ENCODE results near the gene HOXD9.

Gene HOXD9

DNA sequence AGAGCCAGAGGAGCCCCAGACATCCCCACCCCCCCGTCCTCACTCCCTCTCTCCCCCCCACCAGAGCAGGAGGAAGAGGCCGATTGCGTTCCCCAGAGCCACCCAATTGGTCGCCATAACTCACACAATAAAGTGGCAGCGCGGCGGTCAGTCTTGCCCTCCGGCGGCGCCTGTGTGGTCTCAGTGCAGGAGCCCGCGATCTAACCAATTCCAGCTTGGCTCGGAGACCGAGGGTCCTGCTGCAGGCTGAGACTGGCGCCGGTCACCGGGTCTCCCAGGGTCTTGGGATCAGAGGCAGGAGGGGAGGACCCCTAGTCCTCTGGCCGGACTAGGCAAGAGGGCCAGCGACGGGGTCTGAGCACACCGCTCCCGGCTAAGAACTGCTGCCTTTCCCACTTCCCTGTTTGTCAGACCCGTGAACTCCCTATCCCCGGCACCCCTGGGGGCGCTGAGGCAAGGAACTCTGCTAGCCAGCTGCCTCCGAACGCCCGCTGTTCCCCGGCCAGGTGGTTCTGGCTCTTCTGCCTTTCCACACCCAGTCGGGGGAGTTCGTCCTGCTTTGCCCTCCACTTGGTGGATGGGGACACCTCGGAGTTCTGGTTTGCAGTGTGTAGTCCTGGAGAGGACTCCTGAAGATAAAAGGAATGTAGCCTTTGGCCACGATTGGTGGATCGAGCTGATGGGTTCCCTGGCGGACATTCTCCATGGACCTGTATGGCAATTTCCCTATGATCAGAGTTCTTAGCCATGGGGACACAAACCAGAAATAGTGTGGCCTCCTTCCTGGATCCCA lies 24.0 kb upstream of the HOXD9 start:
- no peak for DNase-seq (ENCODE audit: low spot score)

DNA sequence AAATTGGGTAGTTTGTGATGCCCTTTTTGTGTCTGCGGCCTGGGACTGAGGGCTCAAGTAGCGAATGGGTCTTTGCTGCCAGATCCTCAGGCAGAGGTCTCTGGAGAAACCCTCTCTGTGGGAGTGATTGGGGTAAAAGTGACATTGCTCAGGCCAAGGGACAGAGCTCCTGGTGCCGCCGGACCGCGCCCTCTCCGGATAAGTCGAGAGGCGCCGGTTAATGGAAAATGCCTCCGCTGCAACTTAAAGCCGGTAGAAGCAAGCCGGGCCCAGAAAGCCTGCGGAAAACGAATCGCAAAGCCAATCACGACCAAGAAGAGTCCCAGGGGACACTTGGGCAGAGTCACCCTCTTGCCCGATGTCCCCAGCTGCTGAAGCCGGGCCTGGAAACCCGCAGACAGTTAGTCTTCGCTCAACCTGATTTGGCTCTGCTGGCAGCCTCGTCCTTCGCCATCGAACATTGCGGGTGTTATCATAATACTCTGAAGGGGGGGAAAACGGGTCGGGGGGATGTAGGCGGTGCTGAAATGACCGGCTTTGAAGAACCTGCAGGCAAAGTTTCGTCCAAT lies 23.3 kb upstream of the HOXD9 start:
- DNase-seq (ENCODE audit: low spot score): no peak

DNA sequence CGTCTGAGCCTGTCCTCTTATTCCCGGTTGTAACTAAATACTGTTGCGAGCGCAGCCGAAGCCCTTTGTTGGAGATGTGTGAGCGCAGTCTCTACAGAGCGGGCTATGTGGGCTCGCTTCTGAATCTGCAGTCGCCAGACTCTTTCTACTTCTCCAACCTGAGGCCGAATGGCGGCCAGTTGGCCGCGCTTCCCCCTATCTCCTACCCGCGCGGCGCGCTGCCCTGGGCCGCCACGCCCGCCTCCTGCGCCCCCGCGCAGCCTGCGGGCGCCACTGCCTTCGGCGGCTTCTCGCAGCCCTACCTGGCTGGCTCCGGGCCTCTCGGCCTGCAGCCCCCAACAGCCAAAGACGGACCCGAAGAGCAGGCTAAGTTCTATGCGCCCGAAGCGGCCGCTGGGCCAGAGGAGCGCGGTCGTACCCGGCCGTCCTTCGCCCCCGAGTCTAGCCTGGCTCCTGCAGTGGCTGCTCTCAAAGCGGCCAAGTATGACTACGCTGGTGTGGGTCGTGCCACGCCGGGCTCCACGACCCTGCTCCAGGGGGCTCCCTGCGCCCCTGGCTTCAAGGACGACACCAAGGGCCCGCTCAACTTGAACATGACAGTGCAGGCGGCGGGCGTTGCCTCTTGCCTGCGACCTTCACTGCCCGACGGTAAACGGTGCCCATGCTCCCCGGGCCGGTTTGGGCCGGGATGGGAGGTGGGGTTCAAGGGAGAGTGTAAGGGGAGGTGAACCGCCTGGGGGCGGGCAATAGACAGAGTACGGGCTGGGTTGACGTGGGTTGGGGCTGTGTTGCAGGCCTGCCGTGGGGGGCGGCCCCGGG lies 22.6 kb upstream of the HOXD9 start, which contains the start of gene HOXD12:
Gene HOXD12 (plus strand): TSS at position 68 of the 819 bp plus-strand sequence. CDS start 7 bp downstream, at position 75.
- no peak for DNase-seq (ENCODE audit: low spot score)

GRCh38 chr2:176100547-176101140 lies 21.9 kb upstream of the HOXD9 start:
- no peak for DNase-seq (ENCODE audit: low spot score)

DNA sequence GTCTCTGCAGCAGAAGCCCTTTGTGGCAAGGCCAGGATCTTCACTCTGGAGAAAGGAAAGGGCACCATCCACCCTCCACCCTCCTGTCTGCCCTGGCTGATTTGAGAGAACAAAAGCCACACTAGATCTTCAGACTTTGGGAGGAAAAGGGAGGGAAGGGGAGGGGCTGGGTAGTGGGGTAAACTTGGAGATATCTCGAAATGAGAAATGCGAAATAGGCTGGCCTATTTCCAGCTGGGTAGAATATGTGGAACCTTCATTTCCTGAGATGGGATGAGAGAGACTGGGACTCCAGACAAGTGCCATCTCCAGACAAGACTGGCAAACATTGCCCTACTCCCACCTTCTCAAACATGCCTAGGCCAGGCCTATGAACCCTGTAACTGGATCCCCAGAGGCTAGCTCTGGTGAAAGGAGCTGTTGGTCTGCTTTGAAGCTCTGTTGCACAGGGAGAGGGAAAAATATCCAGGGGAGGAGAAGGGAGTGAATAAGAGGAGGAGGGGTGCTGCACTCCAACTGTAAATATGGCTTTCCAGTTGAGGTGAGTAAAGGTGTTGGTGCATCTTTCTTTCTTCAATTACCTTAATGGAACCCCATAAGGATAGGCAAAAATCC lies 21.2 kb upstream of the HOXD9 start:
- DNase-seq (ENCODE audit: low spot score): no peak

GRCh38 chr2:176101842-176102241 lies 20.7 kb upstream of the HOXD9 start:
- DNase-seq (ENCODE audit: low spot score): no peak

DNA sequence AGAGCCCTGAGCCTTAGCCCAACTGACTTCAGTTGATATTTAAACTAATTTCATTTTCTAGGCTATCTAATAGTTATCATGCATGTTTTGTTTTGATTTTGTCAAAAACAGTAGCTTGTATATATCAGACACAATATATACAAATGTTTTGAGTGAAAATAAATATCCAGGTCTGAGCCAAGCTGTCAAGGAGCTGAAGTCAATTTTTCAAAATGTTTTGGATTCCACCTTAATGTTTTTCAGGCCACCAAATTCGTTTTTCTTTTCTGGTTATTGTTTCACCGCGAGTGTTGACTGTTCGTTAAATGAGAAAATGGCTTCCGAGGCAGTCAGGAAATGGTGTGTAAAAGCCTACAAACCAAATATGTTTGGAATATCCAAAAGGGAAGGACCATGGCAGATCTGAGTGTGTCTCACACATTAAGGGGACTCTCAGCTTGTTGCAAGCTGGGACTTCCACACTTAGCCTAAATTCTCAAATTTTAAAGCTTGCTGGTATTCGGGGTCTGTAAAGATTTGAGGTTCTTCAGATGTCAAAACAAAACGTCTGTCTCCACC lies 20.1 kb upstream of the HOXD9 start:
- no peak for DNase-seq (ENCODE audit: low spot score)

DNA sequence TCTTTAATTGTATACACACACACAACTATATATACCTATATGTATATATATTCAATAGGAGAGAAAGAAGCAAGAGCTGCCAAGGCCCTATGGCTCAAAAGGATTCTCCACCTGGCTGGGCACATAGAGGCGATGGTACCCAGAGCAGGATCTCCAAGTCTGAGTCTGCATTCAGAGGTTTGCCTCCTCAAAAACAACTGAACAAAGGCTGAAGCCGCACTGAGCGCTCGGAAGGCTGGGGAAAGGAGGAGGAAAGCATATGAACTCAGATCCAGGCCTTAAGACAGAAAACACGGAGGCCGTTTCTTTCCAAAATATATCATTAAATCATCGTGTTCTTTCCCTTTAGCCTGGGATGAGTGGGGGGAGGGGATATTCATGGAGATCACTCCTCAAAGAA lies 19.3 kb upstream of the HOXD9 start:
- DNase-seq (ENCODE audit: low spot score): no peak

- DNase-seq (ENCODE audit: low spot score): no peak
Observed at GRCh38 chr2:176103742-176104315, 18.7 kb upstream of the HOXD9 start.

DNA sequence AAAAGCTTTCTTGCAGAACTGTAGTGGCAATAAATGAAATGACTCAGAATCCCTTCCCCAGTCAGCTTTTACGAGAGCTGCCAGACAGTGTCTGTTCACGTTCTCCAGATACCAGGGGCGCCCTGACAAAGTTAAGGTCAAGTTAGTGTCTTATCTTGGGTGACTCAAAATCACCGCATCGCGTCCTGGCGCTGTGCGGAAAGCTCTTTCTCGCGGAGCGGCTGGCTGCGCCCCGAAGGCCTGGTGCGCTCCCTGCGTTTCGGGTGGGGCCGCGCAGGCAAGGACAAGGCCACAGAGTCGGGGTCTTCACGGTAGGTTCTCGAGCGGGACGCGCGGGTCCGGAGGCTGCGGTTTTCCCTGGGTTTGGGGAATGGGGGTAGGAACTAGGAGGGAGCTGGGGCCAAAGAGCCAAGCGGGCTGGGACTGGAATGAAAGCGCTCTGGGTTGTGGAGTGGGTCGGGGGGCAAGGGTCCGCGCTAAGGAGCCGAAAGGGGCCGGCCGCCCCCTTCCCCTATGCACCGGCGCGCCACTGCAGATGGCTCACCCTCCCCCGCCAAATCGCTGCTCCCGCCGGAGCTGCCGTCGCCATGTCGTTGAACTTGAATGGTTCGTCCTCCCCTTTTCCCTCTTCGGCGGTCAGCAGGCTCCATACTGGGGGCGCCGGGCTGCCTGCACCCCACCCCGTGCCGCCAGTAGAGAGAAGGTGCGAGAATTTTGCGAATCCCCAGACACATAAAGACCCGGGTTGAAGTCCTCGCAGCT lies 18.0 kb upstream of the HOXD9 start:
- no peak for DNase-seq (ENCODE audit: low spot score)

DNA sequence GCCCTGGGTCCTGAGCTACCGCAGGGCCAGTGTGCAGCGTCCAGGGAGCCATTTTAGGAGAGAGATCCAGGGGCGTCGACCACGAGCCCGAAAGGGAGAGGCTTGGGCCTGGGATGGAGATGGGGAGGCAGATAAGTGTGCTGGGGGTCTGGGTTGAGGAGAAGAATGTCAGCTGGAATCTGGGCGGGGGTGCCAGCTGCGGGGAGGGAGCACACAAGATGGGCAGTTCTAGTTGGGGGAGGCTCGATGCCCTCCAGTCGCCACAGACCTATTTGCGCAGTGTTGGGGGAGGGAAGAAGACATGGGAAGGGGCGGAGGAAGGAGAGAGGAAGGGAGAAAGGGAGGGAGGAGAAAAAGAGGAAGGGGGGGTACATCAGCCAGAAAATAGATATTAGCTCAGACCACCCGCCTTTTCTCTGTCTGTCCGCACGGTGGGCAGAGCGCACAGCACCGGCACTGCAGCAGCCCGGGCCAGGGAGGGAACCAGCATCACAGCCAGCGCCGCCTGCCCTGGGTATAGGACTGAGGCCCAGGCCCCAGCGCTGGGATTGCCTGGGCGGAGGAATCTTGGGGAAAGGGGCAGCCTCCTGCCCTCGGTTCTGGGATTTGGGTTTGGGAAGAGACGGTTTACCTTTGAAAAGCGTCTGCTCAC lies 17.3 kb upstream of the HOXD9 start:
- DNase-seq (ENCODE audit: low spot score): no peak

DNA sequence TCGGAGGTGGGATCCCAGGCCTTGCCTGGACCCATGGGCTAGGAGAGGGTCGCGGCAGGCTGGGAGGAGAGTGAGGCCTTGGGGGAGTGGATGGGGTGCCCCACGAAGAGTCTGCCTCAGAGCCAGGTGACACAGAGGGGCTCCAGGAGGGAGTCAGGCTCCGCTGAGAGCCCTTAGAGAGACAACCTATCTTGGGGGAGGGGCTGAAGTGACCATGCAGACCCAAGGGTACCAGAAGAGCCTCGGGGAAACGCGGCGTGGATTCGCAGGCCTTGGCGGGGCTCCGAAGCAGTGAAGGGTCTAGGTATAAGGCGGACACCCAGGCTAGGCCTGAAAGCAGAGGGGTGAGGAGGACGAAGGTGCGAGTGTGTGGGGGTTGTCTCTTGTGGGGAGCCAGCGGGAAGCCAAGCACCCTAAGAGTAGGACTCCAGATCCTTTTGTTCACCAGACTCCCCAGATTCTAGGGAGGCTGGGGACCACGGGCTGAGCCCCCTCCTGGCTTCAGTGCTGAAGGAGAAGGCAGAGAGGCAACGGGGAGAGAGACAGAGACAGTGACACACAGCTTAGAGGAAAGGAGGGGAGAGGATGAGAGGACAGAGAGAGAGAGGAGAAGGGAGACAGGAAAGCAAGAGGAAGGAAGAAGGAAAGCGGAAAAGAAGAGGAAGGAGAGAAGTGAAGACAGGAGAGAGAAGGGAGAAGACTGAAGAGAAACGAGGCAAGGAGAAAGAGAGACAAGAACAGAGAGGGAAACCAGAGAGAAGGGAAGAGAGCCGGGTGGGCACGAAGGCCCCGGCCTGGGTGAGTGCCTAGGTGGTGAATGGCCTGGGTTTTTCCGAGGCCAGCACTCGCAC lies 16.6 kb upstream of the HOXD9 start:
- DNase-seq (ENCODE audit: low spot score): no peak

- peak; percentile 91 for DNase-seq (ENCODE audit: low spot score)
Observed at GRCh38 chr2:176106581-176107539, 15.7 kb upstream of the HOXD9 start, which contains the start of gene HOXD11. Gene HOXD11, plus strand, starts transcription at chr2:176107280. Its CDS starts 76 bp downstream, at chr2:176107356.

DNA sequence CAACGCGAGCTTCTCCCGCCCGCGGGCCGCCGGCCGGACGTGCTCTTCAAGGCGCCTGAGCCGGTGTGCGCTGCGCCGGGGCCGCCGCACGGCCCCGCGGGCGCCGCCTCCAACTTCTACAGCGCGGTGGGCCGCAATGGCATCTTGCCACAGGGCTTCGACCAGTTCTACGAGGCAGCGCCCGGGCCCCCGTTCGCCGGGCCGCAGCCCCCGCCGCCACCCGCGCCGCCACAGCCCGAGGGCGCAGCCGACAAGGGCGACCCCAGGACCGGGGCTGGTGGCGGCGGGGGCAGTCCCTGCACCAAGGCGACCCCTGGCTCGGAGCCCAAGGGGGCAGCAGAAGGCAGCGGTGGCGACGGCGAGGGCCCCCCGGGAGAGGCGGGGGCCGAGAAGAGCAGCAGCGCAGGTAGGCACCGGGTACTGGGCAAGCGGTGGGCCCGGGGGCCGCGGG lies 14.8 kb upstream of the HOXD9 start:
- DNase-seq (ENCODE audit: low spot score): no peak

GRCh38 chr2:176109192-176109901 lies 13.2 kb upstream of the HOXD9 start:
- DNase-seq (ENCODE audit: low spot score): no peak

- no peak for DNase-seq (ENCODE audit: low spot score)
Observed at GRCh38 chr2:176109946-176110345, 12.6 kb upstream of the HOXD9 start.
